Esophagus squamous epithelium (tissue), 5 donors: Measurements from ENCODE around the gene SMC5. TPM values are rescaled to one million over a fixed set of nuclear protein-coding genes. Genes with fewer than 3 reads are reported as not detected.

Experiments
- DNase-seq: peaks from one replicate; lab custom pipeline; 2025; lab: John Stamatoyannopoulos, UW
- H3K27ac ChIP-seq, 4 donors: fragments of 200-600 bp; sonication (generic); one replicate each; pipeline ENCODE4 v1.5.1; 2016 to 2019; ENCODE audit warnings: mild to moderate bottlenecking in 1 of 4
- H3K27me3 ChIP-seq, 4 donors: fragments of 200-600 bp; sonication (generic); 1 replicate in 3 of 4; 2 replicates in 1 of 4; pipeline versions ENCODE4 v1.5.1 to v1.6.0; 2017 to 2021; ENCODE audit warnings: antibody characterized with exemption in 1 of 4
- H3K36me3 ChIP-seq, 3 donors: fragments of 200-600 bp; sonication (generic); one replicate each; pipeline ENCODE4 v1.5.1; 2016 to 2019
- H3K4me1 ChIP-seq, 3 donors: fragments of 200-600 bp; sonication (generic); one replicate each; pipeline ENCODE4 v1.5.1; 2017 to 2019
- H3K4me3 ChIP-seq, 4 donors: fragments of 200-600 bp; sonication (generic); 1 replicate in 3 of 4; 2 replicates in 1 of 4; pipeline ENCODE4 v1.5.1; 2016 to 2019; ENCODE audit warnings: mild to moderate bottlenecking in 2 of 4, moderate library complexity in 1 of 4
- H3K9me3 ChIP-seq, 3 donors: fragments of 200-600 bp; sonication (generic); one replicate each; pipeline ENCODE4 v1.5.1; 2016 to 2019
- POLR2A ChIP-seq, 4 donors: fragments of 450-650 bp; IDR thresholded peaks; one replicate each; pipeline ENCODE4 v1.6.1; 2017; ENCODE audit warnings: antibody characterized with exemption in 4 of 4, mild to moderate bottlenecking in 4 of 4, moderate library complexity in 3 of 4
- WGBS, 2 donors: methylation state at CpG; one replicate each; pipeline ENCODE4 v1.1.5; 2018; 5-methylcytosine and 5-hydroxymethylcytosine counted together
- intact Hi-C: fragments of 100-400 bp; cut with DNase I; formaldehyde crosslinking; loops from one replicate; pipeline ENCODE4 v1.15.0; 2022
- total RNA-seq, 4 donors: library from RNA; depleted of rRNA; stranded (reverse); fragments of >200 nt; gene quantifications; one replicate each; pipeline ENCODE4 v1.1.0, GENCODE V29; 2016
- TF ChIP-seq, protein P1 (sequence below), 6 experiments: fragments of 450-650 bp in 4 of 6; fragments of 200-600 bp in 2 of 6; sonication (generic) in 2 of 6; IDR thresholded peaks; one replicate each; pipeline ENCODE4 v1.5.1; 2016 to 2019; ENCODE audit warnings: antibody characterized with exemption in 6 of 6, mild to moderate bottlenecking in 4 of 6, moderate library complexity in 4 of 6
- donor health status: DM: yes; HTN: yes; CAD: no.

Gene SMC5
- total RNA-seq, 4 donors from 2014 or later = 16.5 to 36.0 (median 23.9) TPM

DNA sequence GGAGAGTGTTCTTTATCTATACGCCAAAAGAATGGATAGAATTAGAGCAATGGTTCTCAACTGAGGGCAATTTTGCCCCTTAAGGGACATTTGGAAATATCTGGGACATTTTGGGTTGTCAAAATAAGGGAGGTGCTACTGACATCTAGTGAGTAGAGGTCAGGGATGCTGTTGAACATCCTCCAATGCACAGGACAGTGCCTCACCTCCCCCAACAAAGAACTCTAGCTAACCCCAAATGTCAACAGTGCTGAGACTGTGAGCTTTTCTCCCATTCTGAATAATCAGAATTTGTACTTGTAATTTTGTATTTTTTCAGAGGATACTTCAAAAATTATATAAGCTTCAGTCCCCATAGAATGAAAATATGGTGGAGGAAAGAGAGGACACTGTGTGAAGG is 8.6 kb upstream of the SMC5 start:
- WGBS, 2 donors = 89 to 100% methylated on average over 1 of the region's 1 CpG
- intact Hi-C loops = no loop called here
- TF ChIP-seq, protein P1, sequence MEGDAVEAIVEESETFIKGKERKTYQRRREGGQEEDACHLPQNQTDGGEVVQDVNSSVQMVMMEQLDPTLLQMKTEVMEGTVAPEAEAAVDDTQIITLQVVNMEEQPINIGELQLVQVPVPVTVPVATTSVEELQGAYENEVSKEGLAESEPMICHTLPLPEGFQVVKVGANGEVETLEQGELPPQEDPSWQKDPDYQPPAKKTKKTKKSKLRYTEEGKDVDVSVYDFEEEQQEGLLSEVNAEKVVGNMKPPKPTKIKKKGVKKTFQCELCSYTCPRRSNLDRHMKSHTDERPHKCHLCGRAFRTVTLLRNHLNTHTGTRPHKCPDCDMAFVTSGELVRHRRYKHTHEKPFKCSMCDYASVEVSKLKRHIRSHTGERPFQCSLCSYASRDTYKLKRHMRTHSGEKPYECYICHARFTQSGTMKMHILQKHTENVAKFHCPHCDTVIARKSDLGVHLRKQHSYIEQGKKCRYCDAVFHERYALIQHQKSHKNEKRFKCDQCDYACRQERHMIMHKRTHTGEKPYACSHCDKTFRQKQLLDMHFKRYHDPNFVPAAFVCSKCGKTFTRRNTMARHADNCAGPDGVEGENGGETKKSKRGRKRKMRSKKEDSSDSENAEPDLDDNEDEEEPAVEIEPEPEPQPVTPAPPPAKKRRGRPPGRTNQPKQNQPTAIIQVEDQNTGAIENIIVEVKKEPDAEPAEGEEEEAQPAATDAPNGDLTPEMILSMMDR (IDR thresholded peaks at IDR 0.05) = no peak
- no peak for TF ChIP-seq POLR2A (IDR thresholded peaks at IDR 0.05)

DNA sequence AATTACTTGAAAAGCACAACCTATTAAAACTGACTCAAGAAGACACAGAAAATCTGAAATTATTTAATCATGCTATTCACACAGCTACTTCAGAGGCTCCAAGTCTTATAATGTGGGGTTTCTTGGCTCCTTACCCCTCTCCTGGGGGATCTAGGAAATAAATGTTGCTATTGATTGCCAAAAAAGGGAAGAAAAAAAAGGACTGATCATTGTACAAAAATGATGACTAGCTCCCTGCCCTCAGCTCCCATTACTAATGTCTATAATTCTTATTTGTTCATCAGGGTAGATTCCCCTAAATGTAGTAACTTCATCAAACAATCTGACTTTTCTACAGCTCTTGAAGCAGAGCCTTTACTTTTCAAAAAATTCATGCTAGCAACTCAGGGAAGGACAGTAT is 3.3 kb upstream of the SMC5 start:
- Histone ChIP-seq H3K9me3 (no peaks in the 10 kb centered on the region), H3K4me3 (peak overlapping the region in 2 of 4 donors; percentile 21 to 29), H3K36me3 (no peaks in the 10 kb centered on the region), H3K27me3 (no peaks in the 10 kb centered on the region), H3K4me1 (peaks cover 17 to 42% (median 18%) of the 10 kb centered on the region in 3 donors), H3K27ac (peak overlapping the region in 1 of 4 donors; percentile 98)
- intact Hi-C loops = no loop called here
- no peak for TF ChIP-seq POLR2A (IDR thresholded peaks at IDR 0.05)
- TF ChIP-seq, protein P1 (IDR thresholded peaks at IDR 0.05) = no peak
- no peak for DNase-seq

More for the DNA sequence above, 8.6 kb upstream of the SMC5 start:
- no peak for DNase-seq
- Histone ChIP-seq H3K27me3 (no peaks in the 10 kb centered on the region), H3K4me1 (peaks cover 0 to under 1% (median 0%) of the 10 kb centered on the region in 3 donors), H3K9me3 (no peaks in the 10 kb centered on the region), H3K36me3 (no peaks in the 10 kb centered on the region), H3K27ac (no peak overlapping the region), H3K4me3 (no peak overlapping the region)

DNA sequence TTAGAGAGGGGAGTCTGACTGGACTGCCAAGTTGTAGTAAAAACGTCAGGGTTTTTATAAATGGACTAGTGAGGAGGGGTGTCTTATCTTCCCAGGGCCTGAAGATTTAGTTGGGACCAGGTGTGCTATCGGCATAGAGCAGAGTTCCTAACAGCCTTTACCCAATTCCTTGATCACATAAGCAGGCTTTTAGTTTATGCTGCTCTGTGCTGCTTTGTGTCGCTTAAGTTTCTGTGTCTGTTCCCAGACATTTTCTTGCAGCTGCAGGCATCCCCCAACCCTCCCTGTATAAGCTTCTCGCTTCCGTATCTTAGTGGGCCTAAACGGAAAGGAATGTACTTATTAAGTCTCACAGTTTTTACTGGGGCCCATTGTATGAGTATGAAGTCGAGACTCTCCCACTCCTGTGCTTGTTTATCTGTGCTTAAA is 2.6 kb upstream of the SMC5 start:
- Histone ChIP-seq H3K27ac (peak overlapping the region in 3 of 4 donors; percentile 32 to 98 (median 98)), H3K36me3 (no peaks in the 10 kb centered on the region), H3K27me3 (no peaks in the 10 kb centered on the region), H3K9me3 (no peaks in the 10 kb centered on the region), H3K4me3 (peak overlapping the region in 3 of 4 donors; percentile 21 to 89 (median 29)), H3K4me1 (peaks cover 24 to 49% (median 25%) of the 10 kb centered on the region in 3 donors)
- DNase-seq = no peak
- intact Hi-C loops = no loop called here
- TF ChIP-seq, protein P1 (IDR thresholded peaks at IDR 0.05) = no peak
- TF ChIP-seq POLR2A (IDR thresholded peaks at IDR 0.05) = no peak
- WGBS, 2 donors = 39 to 46% methylated on average over 7 of the region's 7 CpGs

DNA sequence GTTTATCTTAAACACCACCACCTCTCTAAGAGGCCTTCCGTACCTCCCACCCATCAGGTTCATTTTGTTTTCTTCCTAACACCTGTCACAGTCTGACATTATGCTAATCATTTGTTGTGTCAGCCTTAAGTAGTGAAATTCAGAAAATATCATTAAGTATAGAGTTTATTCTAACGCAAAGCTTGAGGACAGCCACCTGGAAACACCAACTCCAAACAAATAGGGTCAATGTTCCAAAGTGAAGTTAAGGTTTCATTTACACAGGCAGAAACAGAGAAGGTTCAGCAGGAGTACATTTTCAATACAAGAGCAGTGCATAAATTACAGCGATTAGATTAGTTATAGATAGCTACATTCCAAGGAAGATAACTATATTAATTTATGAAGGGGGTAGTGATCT is 1.3 kb upstream of the SMC5 start:
- 63 to 68% methylated on average over 3 of the region's 3 CpGs for WGBS, 2 donors
- Histone ChIP-seq H3K27ac (peak overlapping the region; percentile 97 to 98 (median 98)), H3K9me3 (no peaks in the 10 kb centered on the region), H3K4me3 (peak overlapping the region; percentile 80 to 89 (median 84)), H3K4me1 (peaks cover 26 to 62% (median 37%) of the 10 kb centered on the region in 3 donors), H3K27me3 (no peaks in the 10 kb centered on the region), H3K36me3 (no peaks in the 10 kb centered on the region)
- TF ChIP-seq, protein P1 (IDR thresholded peaks at IDR 0.05) = no peak
- TF ChIP-seq POLR2A (IDR thresholded peaks at IDR 0.05) = no peak
- DNase-seq = no peak
- intact Hi-C loops = no loop called here

DNA sequence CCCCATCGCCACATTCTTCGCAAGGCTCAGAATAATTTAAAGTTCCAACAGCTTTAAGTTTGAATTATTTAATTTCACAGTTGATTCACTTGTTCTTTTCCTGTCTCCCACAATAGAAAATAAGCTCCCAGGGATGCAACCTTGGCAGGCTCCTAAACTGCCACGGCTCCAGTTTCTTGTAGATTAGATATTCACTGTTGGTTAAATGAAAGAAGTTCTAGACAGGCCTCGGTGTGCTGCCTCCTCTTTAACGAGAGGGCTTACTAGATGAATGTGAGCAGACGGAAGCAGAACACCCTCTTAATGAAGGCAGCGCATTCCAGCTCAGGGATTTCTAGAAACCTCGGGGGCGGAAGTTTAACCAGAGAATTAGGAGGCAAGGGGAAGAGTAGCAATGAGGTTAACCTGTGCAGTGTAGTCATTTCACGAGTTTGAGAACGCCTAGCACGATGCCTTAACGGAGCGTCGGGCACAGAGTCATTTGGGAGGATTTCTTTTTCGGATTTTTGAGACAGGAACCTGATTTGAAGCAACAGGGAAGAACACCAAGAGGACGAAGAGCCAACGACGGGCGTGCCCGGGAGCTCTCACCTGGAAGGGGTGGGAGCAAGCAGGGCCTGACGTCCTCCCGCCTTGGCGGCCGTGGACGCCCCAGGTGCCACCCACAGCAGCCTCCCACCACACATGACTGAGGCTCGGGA is 637 bp upstream of the SMC5 start:
- intact Hi-C loops = no loop called here
- H3K4me1 ChIP-seq = peaks cover 26 to 69% (median 38%) of the 10 kb centered on the region in 3 donors
- peak overlapping the region; percentile 97 to 98 (median 98) for H3K27ac ChIP-seq
- H3K4me3 ChIP-seq = peak overlapping the region; percentile 80 to 89 (median 84)
- WGBS, 2 donors = 6 to 8% methylated on average over 18 to 25 of the region's 27 CpGs
- DNase-seq = no peak
- H3K36me3 ChIP-seq = no peaks in the 10 kb centered on the region
- no peaks in the 10 kb centered on the region for H3K27me3 ChIP-seq
- H3K9me3 ChIP-seq = no peaks in the 10 kb centered on the region
- TF ChIP-seq, protein P1 (IDR thresholded peaks at IDR 0.05) = no peak
- TF ChIP-seq POLR2A (IDR thresholded peaks at IDR 0.05) = no peak
